Thoracic aorta (tissue), 2 donors: ENCODE measurements around the gene VAPA. TPM values are rescaled to one million over a fixed set of nuclear protein-coding genes. Genes with fewer than 3 reads are reported as not detected.
"Not testable (repeated sequence)": the region's sequence is repeated elsewhere in the genome, so short reads cannot be mapped to it uniquely, and the experiment has no call there.

ENCODE experiments used
- ATAC-seq: fragments of 150-250 bp; one replicate; pipeline ENCODE4 v1.8.0; 2017; ENCODE audit warnings: low read depth; ENCODE audit not compliant: insufficient number of reproducible peaks, low FRiP score
- DNase-seq: peaks from one replicate; pipeline ENCODE4 v3.0.0-alpha.2; 2020; ENCODE audit warnings: low spot score
- H3K27ac ChIP-seq, 2 donors: fragments of 200-600 bp; sonication (generic); 1 replicate in 1 of 2; 2 replicates in 1 of 2; pipeline ENCODE4 v1.5.1; 2016; ENCODE audit warnings: mild to moderate bottlenecking in 2 of 2, moderate library complexity in 2 of 2
- H3K27me3 ChIP-seq: fragments of 200-600 bp; sonication (generic); replicated peaks from 2 replicates; pipeline ENCODE4 v1.6.0; 2016; ENCODE audit warnings: mild to moderate bottlenecking; ENCODE audit not compliant: insufficient read depth
- H3K36me3 ChIP-seq: fragments of 200-600 bp; sonication (generic); one replicate; pipeline ENCODE4 v1.5.1; 2016
- H3K4me1 ChIP-seq, 2 donors: fragments of 200-600 bp; sonication (generic); 1 replicate in 1 of 2; 2 replicates in 1 of 2; pipeline versions ENCODE4 v1.5.1 to v1.6.0; 2016; ENCODE audit warnings: low read depth in 2 of 2, mild to moderate bottlenecking in 1 of 2; ENCODE audit not compliant: control insufficient read depth in 1 of 2
- H3K4me3 ChIP-seq: fragments of 200-600 bp; sonication (generic); 2 replicates; pipeline ENCODE4 v1.5.1; 2016; ENCODE audit warnings: mild to moderate bottlenecking
- H3K9me3 ChIP-seq: fragments of 200-600 bp; sonication (generic); 2 replicates; pipeline ENCODE4 v1.5.1; 2016
- CTCF ChIP-seq: fragments of 200-600 bp; sonication (generic); IDR thresholded peaks from one replicate; pipeline ENCODE4 v1.5.1; 2019; ENCODE audit warnings: antibody characterized with exemption
- total RNA-seq, 2 donors: library from RNA; depleted of rRNA; stranded (reverse); fragments of >200 nt; gene quantifications; one replicate each; pipeline versions ENCODE4 v1.1.0 to v1.2.3, GENCODE V29; 2016

The VAPA gene
- total RNA-seq, 2 donors from 2014 or later: 171 to 195 TPM

DNA sequence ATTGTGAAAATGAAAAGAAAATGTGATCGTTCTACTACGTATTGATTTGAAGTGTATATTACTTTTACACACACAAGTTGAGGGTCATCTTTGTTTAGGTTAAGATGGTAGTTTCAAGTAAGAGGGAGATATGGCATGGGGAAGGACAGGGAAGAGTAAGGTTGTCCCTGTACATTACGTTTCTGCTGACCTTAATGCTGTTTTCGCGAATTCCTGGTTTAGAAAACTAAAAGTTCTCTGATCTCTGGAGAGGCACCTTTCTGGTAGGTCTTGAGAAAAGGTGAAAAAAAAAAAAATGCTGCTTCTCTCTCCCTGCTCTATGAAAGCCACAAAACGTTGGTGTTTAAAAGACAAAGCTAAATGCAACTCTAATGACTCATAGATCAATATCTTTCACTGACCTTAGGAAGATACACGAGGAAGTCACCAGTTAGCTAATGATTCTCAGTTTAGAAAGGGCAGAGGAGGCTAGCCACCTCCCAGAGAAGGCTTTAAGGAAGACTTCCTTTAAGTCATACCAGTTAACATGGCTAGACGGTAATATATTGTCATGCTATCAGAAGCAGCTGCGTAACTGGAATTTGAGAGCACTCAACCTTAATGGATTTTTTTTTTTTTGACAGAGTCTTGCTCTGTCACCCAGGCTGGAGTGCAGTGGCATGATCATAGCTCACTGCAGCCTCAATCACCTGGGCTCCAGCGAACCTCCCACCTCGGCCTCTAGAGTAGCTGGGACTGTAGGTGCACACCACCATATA lies 14.8 kb upstream of the VAPA start:
- no peaks in the 10 kb centered on the region for H3K36me3 ChIP-seq
- no peak overlapping the region for H3K27ac ChIP-seq
- ATAC-seq (no peak), DNase-seq (no peak)
- H3K4me3 ChIP-seq: no peak overlapping the region
- H3K9me3 ChIP-seq: no peaks in the 10 kb centered on the region
- H3K4me1 ChIP-seq: no peaks in the 10 kb centered on the region
- no peak for TF ChIP-seq CTCF
- no peaks in the 10 kb centered on the region for H3K27me3 ChIP-seq

- not testable (repeated sequence) for DNase-seq, H3K27me3 ChIP-seq, H3K27ac ChIP-seq
These were observed 14.3 kb upstream of the VAPA start for GRCh38 chr18:9899550-9899930.

GRCh38 chr18:9900699-9901098 lies 13.1 kb upstream of the VAPA start:
- no peak for ATAC-seq

More at GRCh38 chr18:9899550-9899930, 14.3 kb upstream of the VAPA start:
- not testable (repeated sequence) for H3K4me3 ChIP-seq, H3K36me3 ChIP-seq, ATAC-seq, H3K9me3 ChIP-seq, H3K4me1 ChIP-seq

DNA sequence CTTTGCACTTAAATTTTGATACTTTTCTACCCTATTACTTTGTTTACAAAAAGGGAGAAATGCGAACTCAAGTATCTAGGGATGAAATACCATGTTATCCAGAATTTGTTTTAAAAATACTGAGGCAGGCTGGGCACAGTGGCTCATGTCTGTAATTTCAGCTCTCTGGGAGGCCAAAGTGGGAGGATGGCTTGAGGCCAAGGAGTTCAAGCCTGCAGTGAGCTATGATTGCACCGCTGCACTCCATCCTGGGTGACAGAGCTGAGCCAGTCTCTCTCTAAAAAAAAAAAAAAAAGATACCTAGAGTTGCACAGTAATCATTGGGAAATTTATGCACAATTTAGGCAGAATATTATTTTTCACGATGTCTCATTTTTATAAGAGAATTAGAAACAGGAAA lies 12.4 kb upstream of the VAPA start:
- no peaks in the 10 kb centered on the region for H3K9me3 ChIP-seq
- no peak for ATAC-seq
- H3K36me3 ChIP-seq: no peaks in the 10 kb centered on the region
- H3K27ac ChIP-seq: no peak overlapping the region
- no peak for DNase-seq
- H3K4me1 ChIP-seq: no peaks in the 10 kb centered on the region
- H3K27me3 ChIP-seq: no peaks in the 10 kb centered on the region
- no peak overlapping the region for H3K4me3 ChIP-seq
- TF ChIP-seq CTCF: no peak

More at GRCh38 chr18:9900699-9901098, 13.1 kb upstream of the VAPA start:
- Histone ChIP-seq H3K4me1 (no peaks in the 10 kb centered on the region), H3K9me3 (no peaks in the 10 kb centered on the region), H3K36me3 (no peaks in the 10 kb centered on the region), H3K4me3 (no peak overlapping the region), H3K27me3 (no peaks in the 10 kb centered on the region), H3K27ac (no peak overlapping the region)
- DNase-seq: no peak
- no peak for TF ChIP-seq CTCF

DNA sequence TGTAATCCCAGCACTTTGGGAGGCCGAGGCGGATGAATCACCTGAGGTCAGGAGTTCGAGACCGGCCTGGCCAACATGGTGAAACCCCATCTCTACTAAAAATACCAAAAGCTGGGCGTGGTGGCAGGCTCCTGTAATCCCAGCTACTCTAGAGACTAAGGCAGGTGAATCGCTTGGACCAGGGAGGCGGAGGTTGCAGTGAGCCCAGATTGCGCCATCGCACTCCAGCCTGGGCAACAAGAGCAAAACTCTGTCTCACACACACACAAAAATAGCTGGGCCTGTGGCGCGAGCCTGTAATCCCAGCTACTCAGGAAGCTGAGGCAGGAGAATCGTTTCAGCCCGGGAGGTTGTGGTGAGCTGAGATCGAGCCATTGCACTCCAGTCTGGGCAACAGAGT lies 11.6 kb upstream of the VAPA start:
- H3K4me1 ChIP-seq, ATAC-seq, H3K9me3 ChIP-seq, H3K27me3 ChIP-seq, DNase-seq, H3K27ac ChIP-seq, H3K4me3 ChIP-seq, H3K36me3 ChIP-seq: not testable (repeated sequence)

- Histone ChIP-seq H3K4me3 (no peak overlapping the region), H3K27me3 (no peaks in the 10 kb centered on the region), H3K27ac (no peak overlapping the region), H3K9me3 (no peaks in the 10 kb centered on the region), H3K4me1 (no peaks in the 10 kb centered on the region), H3K36me3 (no peaks in the 10 kb centered on the region)
- TF ChIP-seq CTCF: no peak
- ATAC-seq (no peak), DNase-seq (no peak)
These were observed 11.0 kb upstream of the VAPA start for GRCh38 chr18:9902832-9903231.
